ENCODE data around the gene HIF1AN. TPM values are rescaled to one million over a fixed set of nuclear protein-coding genes. Genes with fewer than 3 reads are reported as not detected.

HIF1AN gene
- 49.6 TPM for total RNA-seq (ENCODE audit: unreplicated experiment)
- long read RNA-seq, full-length matches to known transcripts, result 16 of 22 reads
- long read RNA-seq, partial matches to known transcripts, result 3 of 22 reads
- long read RNA-seq, other reads (novel, unspliced or antisense), result 3 of 22 reads

- H3K9me3 Mint-ChIP-seq (ENCODE audit: unreplicated experiment), result no peaks in the 10 kb centered on the region
- peaks cover 12% of the 10 kb centered on the region for H3K4me1 Mint-ChIP-seq (ENCODE audit: low read depth, unreplicated experiment)
- no peak within 1 kb of the TSS for H3K4me3 Mint-ChIP-seq (ENCODE audit: unreplicated experiment)
- H3K27ac Mint-ChIP-seq (ENCODE audit: unreplicated experiment), result no peak within 1 kb of the TSS
- TF ChIP-seq, protein P1, sequence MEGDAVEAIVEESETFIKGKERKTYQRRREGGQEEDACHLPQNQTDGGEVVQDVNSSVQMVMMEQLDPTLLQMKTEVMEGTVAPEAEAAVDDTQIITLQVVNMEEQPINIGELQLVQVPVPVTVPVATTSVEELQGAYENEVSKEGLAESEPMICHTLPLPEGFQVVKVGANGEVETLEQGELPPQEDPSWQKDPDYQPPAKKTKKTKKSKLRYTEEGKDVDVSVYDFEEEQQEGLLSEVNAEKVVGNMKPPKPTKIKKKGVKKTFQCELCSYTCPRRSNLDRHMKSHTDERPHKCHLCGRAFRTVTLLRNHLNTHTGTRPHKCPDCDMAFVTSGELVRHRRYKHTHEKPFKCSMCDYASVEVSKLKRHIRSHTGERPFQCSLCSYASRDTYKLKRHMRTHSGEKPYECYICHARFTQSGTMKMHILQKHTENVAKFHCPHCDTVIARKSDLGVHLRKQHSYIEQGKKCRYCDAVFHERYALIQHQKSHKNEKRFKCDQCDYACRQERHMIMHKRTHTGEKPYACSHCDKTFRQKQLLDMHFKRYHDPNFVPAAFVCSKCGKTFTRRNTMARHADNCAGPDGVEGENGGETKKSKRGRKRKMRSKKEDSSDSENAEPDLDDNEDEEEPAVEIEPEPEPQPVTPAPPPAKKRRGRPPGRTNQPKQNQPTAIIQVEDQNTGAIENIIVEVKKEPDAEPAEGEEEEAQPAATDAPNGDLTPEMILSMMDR (IDR thresholded peaks at IDR 0.05; ENCODE audit: partially characterized antibody, unreplicated experiment), result peak; percentile 86
- peak; percentile 87 for DNase-seq
- H3K36me3 Mint-ChIP-seq (ENCODE audit: unreplicated experiment), result no peaks in the 10 kb centered on the region
- H3K27me3 Mint-ChIP-seq (ENCODE audit: unreplicated experiment), result no peaks in the 10 kb centered on the region
Observed at GRCh38 chr10:100535715-100536353, at the start of gene HIF1AN. Gene HIF1AN (plus strand): TSS chr10:100535943. CDS start chr10:100535959, 16 bp downstream.

DNA sequence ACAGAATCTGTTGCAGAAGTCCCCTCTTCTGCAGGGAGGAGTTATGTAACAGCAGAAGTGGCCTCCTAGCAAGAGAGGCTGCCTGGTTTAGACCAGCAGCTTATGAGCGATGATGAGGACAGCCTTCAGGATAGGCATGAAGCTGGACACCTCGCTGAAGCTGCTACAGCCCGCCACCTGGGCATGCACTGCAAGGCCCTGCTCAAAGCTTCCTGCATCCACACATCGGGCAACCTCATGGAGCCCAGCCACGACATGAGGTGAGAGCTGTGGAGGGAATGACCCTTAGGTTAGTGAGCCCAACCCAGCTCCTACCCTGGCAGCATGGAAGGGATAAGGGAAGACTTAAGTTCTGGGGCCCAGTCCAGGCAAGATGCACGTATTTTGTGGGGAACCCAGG, 48.2 kb upstream of the HIF1AN start:
- DNase-seq, result no peak
- Mint-ChIP-seq H3K4me3 (ENCODE audit: unreplicated experiment) (no peak overlapping the region), H3K27ac (ENCODE audit: unreplicated experiment) (no peak overlapping the region), H3K36me3 (ENCODE audit: unreplicated experiment) (peaks cover 25% of the 10 kb centered on the region), H3K9me3 (ENCODE audit: unreplicated experiment) (no peaks in the 10 kb centered on the region), H3K4me1 (ENCODE audit: low read depth, unreplicated experiment) (no peaks in the 10 kb centered on the region), H3K27me3 (ENCODE audit: unreplicated experiment) (peaks cover 14% of the 10 kb centered on the region)
- TF ChIP-seq, protein P1 (IDR thresholded peaks at IDR 0.05; ENCODE audit: partially characterized antibody, unreplicated experiment), result no peak

- H3K4me3 Mint-ChIP-seq (ENCODE audit: unreplicated experiment), result no peak overlapping the region
- H3K9me3 Mint-ChIP-seq (ENCODE audit: unreplicated experiment), result no peaks in the 10 kb centered on the region
- no peaks in the 10 kb centered on the region for H3K4me1 Mint-ChIP-seq (ENCODE audit: low read depth, unreplicated experiment)
- TF ChIP-seq, protein P1 (IDR thresholded peaks at IDR 0.05; ENCODE audit: partially characterized antibody, unreplicated experiment), result no peak
- no peak overlapping the region for H3K27ac Mint-ChIP-seq (ENCODE audit: unreplicated experiment)
- DNase-seq, result no peak
- peaks cover 16% of the 10 kb centered on the region for H3K36me3 Mint-ChIP-seq (ENCODE audit: unreplicated experiment)
- H3K27me3 Mint-ChIP-seq (ENCODE audit: unreplicated experiment), result peaks cover 7% of the 10 kb centered on the region
Observed at GRCh38 chr10:100489396-100489795, 46.3 kb upstream of the HIF1AN start.

GRCh38 chr10:100490531-100490930, 45.2 kb upstream of the HIF1AN start:
- peaks cover 6% of the 10 kb centered on the region for H3K27me3 Mint-ChIP-seq (ENCODE audit: unreplicated experiment)
- no peak overlapping the region for H3K27ac Mint-ChIP-seq (ENCODE audit: unreplicated experiment)
- no peak for DNase-seq
- H3K9me3 Mint-ChIP-seq (ENCODE audit: unreplicated experiment), result no peaks in the 10 kb centered on the region
- TF ChIP-seq, protein P1 (IDR thresholded peaks at IDR 0.05; ENCODE audit: partially characterized antibody, unreplicated experiment), result no peak
- peaks cover 11% of the 10 kb centered on the region for H3K36me3 Mint-ChIP-seq (ENCODE audit: unreplicated experiment)
- H3K4me3 Mint-ChIP-seq (ENCODE audit: unreplicated experiment), result no peak overlapping the region
- no peaks in the 10 kb centered on the region for H3K4me1 Mint-ChIP-seq (ENCODE audit: low read depth, unreplicated experiment)

DNA sequence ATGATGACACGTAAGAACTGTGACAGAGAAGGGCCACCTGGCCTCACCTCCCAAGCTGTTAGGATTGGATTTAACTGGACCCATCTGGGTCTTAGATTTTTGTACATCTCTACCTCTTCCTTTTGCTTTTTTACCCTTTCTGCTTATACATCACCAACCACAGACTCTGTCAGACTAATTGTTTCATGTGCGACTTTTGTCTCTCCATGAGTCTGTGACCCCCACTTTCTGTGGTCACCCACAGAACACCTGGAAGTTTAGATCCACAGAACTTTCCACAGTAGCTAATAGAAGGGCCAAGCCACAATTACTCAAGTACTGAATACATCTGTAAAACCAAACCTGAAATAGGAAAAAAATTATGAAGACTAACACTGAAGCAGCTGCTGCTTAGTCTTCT, 39.2 kb upstream of the HIF1AN start:
- no peak overlapping the region for H3K27ac Mint-ChIP-seq (ENCODE audit: unreplicated experiment)
- no peak overlapping the region for H3K4me3 Mint-ChIP-seq (ENCODE audit: unreplicated experiment)
- TF ChIP-seq, protein P1 (IDR thresholded peaks at IDR 0.05; ENCODE audit: partially characterized antibody, unreplicated experiment), result no peak
- peaks cover 2% of the 10 kb centered on the region for H3K9me3 Mint-ChIP-seq (ENCODE audit: unreplicated experiment)
- H3K27me3 Mint-ChIP-seq (ENCODE audit: unreplicated experiment), result peaks cover 4% of the 10 kb centered on the region
- no peak for DNase-seq
- H3K36me3 Mint-ChIP-seq (ENCODE audit: unreplicated experiment), result peaks cover 9% of the 10 kb centered on the region
- no peaks in the 10 kb centered on the region for H3K4me1 Mint-ChIP-seq (ENCODE audit: low read depth, unreplicated experiment)
